Measurements from ENCODE around the gene CTDP1.

CTDP1 gene

DNA sequence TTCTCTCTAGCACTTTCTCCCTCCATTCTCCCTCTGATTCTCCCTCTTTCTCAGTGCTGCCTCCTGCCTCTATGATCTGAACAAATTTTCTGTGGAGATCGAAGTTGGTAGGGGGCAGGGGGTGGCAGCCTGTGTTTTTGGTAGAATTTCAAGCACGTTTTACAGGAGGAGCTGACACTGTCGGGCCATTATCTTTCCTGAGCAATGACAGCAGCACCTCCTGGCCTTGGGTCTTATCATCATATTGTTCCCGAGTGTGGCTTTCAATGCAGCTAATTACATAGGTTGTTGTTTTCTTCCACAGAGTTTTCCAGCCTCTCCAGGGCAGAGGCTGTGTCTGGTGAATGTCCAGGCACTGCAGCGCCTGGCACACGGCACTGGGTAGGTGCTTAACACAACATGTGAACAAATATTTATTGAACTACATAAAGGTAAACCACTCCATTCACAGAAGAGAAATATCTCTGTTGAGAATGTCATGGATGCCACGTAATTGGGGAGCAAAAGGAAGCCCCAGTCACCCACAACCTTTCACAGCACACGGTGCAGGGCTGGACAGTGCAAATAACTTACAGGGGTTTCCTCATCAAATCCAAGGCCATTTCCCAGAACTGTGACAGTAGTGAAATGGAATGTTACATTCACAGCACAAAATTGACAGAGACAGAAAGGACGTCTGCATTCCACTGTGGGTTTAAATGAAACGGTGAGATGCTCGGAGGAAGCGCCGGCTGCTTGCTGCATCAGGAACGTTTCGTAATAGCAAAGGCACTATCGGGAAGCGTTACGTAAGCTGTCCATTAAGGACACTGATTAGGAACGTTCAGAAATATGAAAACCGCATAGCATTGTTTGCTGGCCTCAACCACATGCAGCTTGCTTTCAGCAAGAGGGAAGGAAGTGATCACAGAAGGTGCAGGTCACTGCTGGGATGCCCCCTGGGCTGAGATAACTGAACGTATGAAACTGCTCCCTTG, 111.7 kb downstream of the CTDP1 start:
- Histone ChIP-seq H3K9ac (peak overlapping the region in 10 of 11 experiments; percentile 16 to 70 (median 54); a peak in 16 of 22 replicates), H3K4me1 (peaks cover 57 to 100% (median 86%) of the 10 kb centered on the region in 10 experiments), H3K27ac (peak overlapping the region in 10 of 11 experiments; percentile 38 to 85 (median 69); a peak in 19 of 22 replicates), H3K4me2 (peak overlapping the region; percentile 64 to 99 (median 88)), H3K27me3 (peaks cover 60 to 99% (median 87%) of the 10 kb centered on the region in 11 experiments), H3K36me3 (no peaks in the 10 kb centered on the region), H3K4me3 (peak overlapping the region in 8 of 10 experiments; percentile 5 to 58 (median 36); a peak in 13 of 20 replicates), H4K20me1 (peaks cover 0 to 46% (median under 1%) of the 10 kb centered on the region in 11 experiments; a peak in 10 of 22 replicates), H3K9me3 (replicated peaks in 1 of 11) (0 out of 22 replicates have a peak, but pooled peaks cover 0 to 6% (median 0%) of the 10 kb centered on the region in 11 experiments)
- TF ChIP-seq Cebpa-rat (IDR thresholded peaks at IDR 0.05), result peak; percentile 63 to 98 (median 94); a peak in 20 of 22 replicates

- TF ChIP-seq Cebpa-rat (IDR thresholded peaks at IDR 0.05), result no peak
- Histone ChIP-seq H4K20me1 (peaks cover 0 to 48% (median 11%) of the 10 kb centered on the region in 11 experiments; a peak in 19 of 22 replicates), H3K27me3 (peaks cover 60 to 99% (median 87%) of the 10 kb centered on the region in 11 experiments), H3K27ac (peak overlapping the region in 10 of 11 experiments; percentile 8 to 85 (median 68); a peak in 20 of 22 replicates), H3K4me3 (peak overlapping the region in 8 of 10 experiments; percentile 1 to 58 (median 36); a peak in 13 of 20 replicates), H3K9ac (peak overlapping the region in 9 of 11 experiments; percentile 24 to 70 (median 51); a peak in 17 of 22 replicates), H3K36me3 (no peaks in the 10 kb centered on the region), H3K9me3 (replicated peaks in 1 of 11) (0 out of 22 replicates have a peak, but pooled peaks cover 0 to 6% (median 0%) of the 10 kb centered on the region in 11 experiments), H3K4me1 (peaks cover 68 to 100% (median 86%) of the 10 kb centered on the region in 10 experiments), H3K4me2 (peak overlapping the region; percentile 64 to 99 (median 88))
These were observed 112.7 kb downstream of the CTDP1 start for GRCh38 chr18:79792096-79792987.

DNA sequence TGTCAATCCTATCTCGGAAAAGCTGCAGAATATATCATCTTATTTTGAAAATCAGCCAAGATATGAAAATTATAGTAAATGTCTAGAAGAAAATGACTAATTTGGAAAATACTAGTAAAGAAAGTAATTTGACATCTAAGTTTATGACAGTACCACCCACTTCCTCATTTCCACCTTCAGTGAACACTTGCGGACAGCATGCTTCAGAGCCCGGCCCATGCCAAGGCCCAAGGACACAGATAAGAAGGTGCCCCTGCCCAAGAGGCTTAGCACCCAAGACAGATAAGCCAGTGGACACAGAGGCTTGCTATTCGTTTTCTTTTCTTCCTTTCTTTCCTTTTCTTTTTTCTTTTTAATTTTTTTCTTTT, 113.4 kb downstream of the CTDP1 start:
- H3K36me3 ChIP-seq, result no peaks in the 10 kb centered on the region
- H3K9me3 ChIP-seq (replicated peaks in 1 of 11), result 0 out of 22 replicates have a peak, but pooled peaks cover 0 to 4% (median 0%) of the 10 kb centered on the region in 11 experiments
- peak overlapping the region in 3 of 11 experiments; percentile 46 to 70 (median 70); a peak in 3 of 22 replicates for H3K9ac ChIP-seq
- H3K27ac ChIP-seq, result peak overlapping the region in 6 of 11 experiments; percentile 67 to 85 (median 78); a peak in 11 of 22 replicates
- H4K20me1 ChIP-seq, result peaks cover 0 to 46% (median 14%) of the 10 kb centered on the region in 11 experiments; a peak in 19 of 22 replicates
- no peak for TF ChIP-seq Cebpa-rat (IDR thresholded peaks at IDR 0.05)
- no peak overlapping the region for H3K4me3 ChIP-seq
- peaks cover 70 to 98% (median 84%) of the 10 kb centered on the region in 10 experiments for H3K4me1 ChIP-seq
- peak overlapping the region; percentile 64 to 99 (median 88) for H3K4me2 ChIP-seq
- H3K27me3 ChIP-seq, result peaks cover 59 to 99% (median 86%) of the 10 kb centered on the region in 11 experiments

DNA sequence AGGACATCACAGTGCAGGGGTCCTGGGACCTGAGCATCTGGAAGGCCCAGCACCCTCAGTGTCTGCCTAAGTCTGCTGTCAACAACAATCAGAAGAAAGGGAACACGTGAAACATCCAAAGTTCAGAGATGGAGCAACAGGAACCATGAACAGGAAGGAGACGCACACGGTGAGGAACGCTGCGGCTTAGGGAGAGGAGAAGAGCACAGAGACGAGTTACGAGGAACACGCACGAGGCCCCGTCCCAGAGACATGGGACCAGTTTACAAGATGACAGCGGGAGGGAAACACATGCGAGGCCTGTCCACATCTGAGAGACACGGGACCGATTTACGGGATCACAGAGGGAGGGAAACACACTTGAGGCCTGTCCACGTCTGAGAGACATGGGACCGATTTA, 115.2 kb downstream of the CTDP1 start:
- Histone ChIP-seq H3K9ac (no peak overlapping the region), H3K36me3 (no peaks in the 10 kb centered on the region), H3K4me3 (no peak overlapping the region), H3K27ac (no peak overlapping the region; a peak in 2 of 22 replicates), H3K27me3 (peaks cover 59 to 99% (median 86%) of the 10 kb centered on the region in 11 experiments), H4K20me1 (peaks cover 0 to 49% (median 30%) of the 10 kb centered on the region in 11 experiments; a peak in 20 of 22 replicates), H3K9me3 (replicated peaks in 1 of 11) (no peaks in the 10 kb centered on the region), H3K4me1 (peaks cover 78 to 97% (median 89%) of the 10 kb centered on the region in 10 experiments), H3K4me2 (peak overlapping the region in 6 of 11 experiments; percentile 25 to 97 (median 92); a peak in 9 of 22 replicates)
- no peak for TF ChIP-seq Cebpa-rat (IDR thresholded peaks at IDR 0.05)

DNA sequence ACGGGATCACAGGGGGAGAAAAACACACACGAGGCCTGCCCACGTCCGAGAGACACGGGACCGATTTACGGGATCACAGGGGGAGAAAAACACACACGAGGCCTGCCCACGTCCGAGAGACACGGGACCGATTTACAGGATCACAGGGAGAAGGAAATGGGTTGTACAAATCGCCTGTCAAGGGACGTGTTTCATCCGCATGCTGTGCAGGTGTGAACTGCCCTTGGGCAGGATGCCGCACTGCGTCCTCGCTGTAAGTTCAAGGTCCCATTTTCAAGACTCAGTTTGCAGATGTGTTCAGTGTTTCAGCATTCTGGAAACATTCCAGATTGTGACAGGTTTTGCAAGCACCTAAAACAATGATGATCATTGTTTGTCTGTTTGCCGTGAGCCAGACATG, 115.8 kb downstream of the CTDP1 start:
- no peaks in the 10 kb centered on the region for H3K36me3 ChIP-seq
- H4K20me1 ChIP-seq, result peaks cover 0 to 48% (median 29%) of the 10 kb centered on the region in 11 experiments; a peak in 20 of 22 replicates
- H3K4me1 ChIP-seq, result peaks cover 76 to 95% (median 87%) of the 10 kb centered on the region in 10 experiments
- H3K4me3 ChIP-seq, result peak overlapping the region in 1 of 10 experiments; percentile 11; a peak in 1 of 20 replicates
- H3K9ac ChIP-seq, result peak overlapping the region in 1 of 11 experiments; percentile 13; a peak in 2 of 22 replicates
- H3K9me3 ChIP-seq (replicated peaks in 1 of 11), result no peaks in the 10 kb centered on the region
- H3K4me2 ChIP-seq, result peak overlapping the region; percentile 65 to 99 (median 95)
- H3K27ac ChIP-seq, result peak overlapping the region in 2 of 11 experiments; percentile 21 to 31; a peak in 2 of 22 replicates
- TF ChIP-seq Cebpa-rat (IDR thresholded peaks at IDR 0.05), result no peak
- H3K27me3 ChIP-seq, result peaks cover 59 to 99% (median 86%) of the 10 kb centered on the region in 11 experiments

GRCh38 chr18:79796016-79796415, 116.4 kb downstream of the CTDP1 start:
- H3K27me3 ChIP-seq, result peaks cover 60 to 99% (median 86%) of the 10 kb centered on the region in 11 experiments
- peak overlapping the region in 2 of 11 experiments; percentile 21 to 31; a peak in 2 of 22 replicates for H3K27ac ChIP-seq
- peak overlapping the region in 2 of 10 experiments; percentile 8 to 11; a peak in 4 of 20 replicates for H3K4me3 ChIP-seq

DNA sequence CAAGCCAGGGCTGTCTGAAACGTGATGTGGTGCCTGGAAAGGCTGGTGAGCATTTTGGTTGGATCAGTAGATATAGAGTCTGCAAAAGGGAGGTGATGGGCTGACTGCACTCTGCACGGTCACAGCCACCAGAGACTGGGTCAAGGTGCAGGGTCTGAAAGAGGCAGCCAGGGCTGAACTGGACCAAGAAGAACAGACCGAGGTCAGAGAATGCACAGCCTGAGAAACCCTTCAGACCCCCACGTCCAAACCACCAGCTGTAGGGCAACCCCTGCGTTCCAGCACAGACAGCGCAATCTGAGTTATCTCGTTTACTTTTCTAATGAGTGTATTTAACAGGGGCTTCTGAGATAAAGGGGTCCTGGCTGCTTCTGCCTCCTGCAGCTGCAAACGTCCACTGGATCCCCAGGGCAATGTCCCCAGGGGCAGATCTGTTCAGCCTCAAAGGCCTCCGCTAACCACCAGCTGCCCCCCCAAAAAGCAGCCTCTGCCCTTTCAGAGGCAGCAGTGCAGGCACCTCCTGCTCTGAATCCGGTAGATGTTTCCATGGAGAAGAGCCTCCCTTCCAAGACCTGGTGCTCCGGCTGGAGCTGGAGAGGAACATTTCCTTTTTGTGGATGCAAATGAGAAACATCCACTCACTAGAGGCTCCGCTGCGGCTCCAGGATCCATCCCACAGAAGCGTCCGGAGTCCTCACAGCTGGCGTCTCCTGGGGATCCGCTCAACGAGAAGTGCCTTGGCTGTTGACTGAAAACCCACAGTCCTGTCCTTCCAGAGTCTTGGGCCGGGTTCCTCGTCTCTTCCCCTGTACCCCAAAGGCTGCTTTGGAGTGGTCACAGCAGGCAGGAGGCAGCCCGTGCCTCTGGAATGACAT, 117.2 kb downstream of the CTDP1 start:
- peak overlapping the region in 2 of 11 experiments; percentile 12 to 42; a peak in 3 of 22 replicates for H3K27ac ChIP-seq
- H3K9ac ChIP-seq, result peak overlapping the region in 6 of 11 experiments; percentile 0 to 45 (median 22); a peak in 7 of 22 replicates
- H3K4me3 ChIP-seq, result peak overlapping the region in 9 of 10 experiments; percentile 34 to 70 (median 55); a peak in 14 of 20 replicates
- H3K27me3 ChIP-seq, result peaks cover 61 to 96% (median 81%) of the 10 kb centered on the region in 11 experiments
- peaks cover 0 to 49% (median 29%) of the 10 kb centered on the region in 11 experiments; a peak in 19 of 22 replicates for H4K20me1 ChIP-seq
- peaks cover 63 to 82% (median 74%) of the 10 kb centered on the region in 10 experiments for H3K4me1 ChIP-seq
- H3K4me2 ChIP-seq, result peak overlapping the region; percentile 83 to 99 (median 95)
- no peak for TF ChIP-seq Cebpa-rat (IDR thresholded peaks at IDR 0.05)
- H3K36me3 ChIP-seq, result no peaks in the 10 kb centered on the region
- H3K9me3 ChIP-seq (replicated peaks in 1 of 11), result no peaks in the 10 kb centered on the region

More at GRCh38 chr18:79796016-79796415, 116.4 kb downstream of the CTDP1 start:
- TF ChIP-seq Cebpa-rat (IDR thresholded peaks at IDR 0.05), result no peak
- peaks cover 0 to 46% (median 29%) of the 10 kb centered on the region in 11 experiments; a peak in 20 of 22 replicates for H4K20me1 ChIP-seq
- H3K9me3 ChIP-seq (replicated peaks in 1 of 11), result no peaks in the 10 kb centered on the region
- no peaks in the 10 kb centered on the region for H3K36me3 ChIP-seq
- H3K9ac ChIP-seq, result peak overlapping the region in 3 of 11 experiments; percentile 2 to 13 (median 9); a peak in 3 of 22 replicates
- H3K4me2 ChIP-seq, result peak overlapping the region; percentile 65 to 99 (median 95)
- peaks cover 70 to 89% (median 82%) of the 10 kb centered on the region in 10 experiments for H3K4me1 ChIP-seq
